ENCODE measurements around the gene C1RL. TPM values are rescaled to one million over a fixed set of nuclear protein-coding genes. Genes with fewer than 3 reads are reported as not detected.

The C1RL gene
- total RNA-seq, result 7.1 and 37.2 TPM in 2 replicates

DNA sequence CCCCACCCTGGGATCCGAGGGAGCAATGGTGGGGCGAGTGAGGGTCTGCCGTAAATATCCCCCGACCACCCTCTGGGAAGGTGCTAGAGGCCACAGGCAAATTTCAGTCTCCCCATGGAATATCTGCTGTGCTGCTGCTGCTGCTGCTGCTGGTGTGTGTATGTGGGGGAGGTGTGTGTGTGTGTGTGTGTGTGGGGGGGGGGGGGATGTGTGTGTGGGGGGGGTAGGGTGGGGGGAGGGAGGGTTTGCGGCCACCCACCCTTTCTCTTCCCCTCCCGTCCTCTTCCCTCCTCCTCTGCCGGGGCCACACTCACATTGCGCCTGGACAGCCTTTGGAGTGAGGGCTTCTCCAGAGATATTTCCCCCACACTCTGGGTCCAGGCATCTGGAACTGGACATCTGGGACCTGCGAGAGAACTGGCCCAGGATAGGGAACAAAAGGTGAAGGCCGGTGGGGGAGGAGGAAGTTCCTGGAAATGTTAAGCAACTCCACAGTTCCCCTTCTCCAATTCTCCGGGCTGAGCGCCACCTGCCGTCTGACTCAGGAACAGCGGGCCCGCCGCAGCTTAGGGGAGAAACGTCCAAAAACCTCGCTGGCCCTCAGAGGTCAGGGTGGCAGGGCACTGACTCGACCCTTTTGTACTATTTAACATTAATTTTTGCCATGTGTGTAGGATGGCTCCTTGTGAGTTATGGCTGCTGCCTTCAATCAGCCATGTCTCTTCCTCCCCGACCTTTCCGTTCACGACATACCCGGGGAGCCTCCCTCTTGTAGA lies at the start of gene C1RL:
Gene C1RL, minus strand, starts transcription at position 419 of the 776 bp plus-strand sequence. Its CDS starts 34 bp downstream, at position 385.

DNA sequence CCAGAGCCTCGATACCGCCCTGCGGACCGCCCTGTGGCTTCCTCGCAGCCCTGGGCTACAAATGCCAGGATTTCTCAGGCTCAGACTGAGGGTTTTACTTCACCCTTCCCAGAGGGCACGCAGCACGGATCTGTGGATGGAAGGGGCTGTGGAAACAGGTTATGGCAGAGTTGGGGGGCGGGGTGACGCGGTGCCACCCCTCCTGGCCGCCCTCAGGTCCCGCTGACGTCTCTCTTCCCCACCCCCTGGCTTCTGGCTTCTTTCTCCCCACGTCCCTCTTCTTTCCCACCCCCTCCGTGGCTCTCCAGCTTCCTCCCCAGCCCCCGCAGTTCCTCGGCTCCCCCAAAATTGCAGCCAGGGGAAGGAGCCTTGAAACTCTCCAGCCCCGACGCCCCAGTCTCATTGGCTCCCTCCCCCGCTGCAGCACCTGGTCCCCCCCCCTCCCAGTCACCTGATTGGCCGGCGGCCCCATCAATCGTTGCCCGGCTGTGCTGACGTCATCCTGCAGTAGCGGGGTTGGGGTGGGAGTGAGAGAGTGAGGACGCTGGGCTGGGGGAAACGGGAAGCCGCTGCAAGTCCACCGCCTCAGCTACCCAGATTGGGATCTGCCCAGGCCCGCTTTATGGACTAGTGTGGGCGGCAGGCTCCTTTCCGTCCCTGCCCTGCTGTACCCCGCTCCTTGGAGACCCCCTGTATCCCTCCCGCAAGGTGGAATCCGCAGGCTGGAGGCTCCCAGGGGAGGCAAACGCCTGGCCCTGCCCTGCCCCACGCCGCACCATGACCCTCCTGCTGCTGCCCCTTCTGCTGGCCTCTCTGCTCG lies 21.1 kb upstream of the C1RL start, which contains the start of gene CLSTN3:
Gene CLSTN3, plus strand, starts transcription at position 500 of the 820 bp plus-strand sequence. Its CDS starts 278 bp downstream, at position 778.

GRCh38 chr12:7128681-7129286 lies 19.8 kb upstream of the C1RL start, which contains the start of gene RBP5:
RBP5 (minus strand) TSS chr12:7128889; CDS start chr12:7128775, 114 bp downstream.

DNA sequence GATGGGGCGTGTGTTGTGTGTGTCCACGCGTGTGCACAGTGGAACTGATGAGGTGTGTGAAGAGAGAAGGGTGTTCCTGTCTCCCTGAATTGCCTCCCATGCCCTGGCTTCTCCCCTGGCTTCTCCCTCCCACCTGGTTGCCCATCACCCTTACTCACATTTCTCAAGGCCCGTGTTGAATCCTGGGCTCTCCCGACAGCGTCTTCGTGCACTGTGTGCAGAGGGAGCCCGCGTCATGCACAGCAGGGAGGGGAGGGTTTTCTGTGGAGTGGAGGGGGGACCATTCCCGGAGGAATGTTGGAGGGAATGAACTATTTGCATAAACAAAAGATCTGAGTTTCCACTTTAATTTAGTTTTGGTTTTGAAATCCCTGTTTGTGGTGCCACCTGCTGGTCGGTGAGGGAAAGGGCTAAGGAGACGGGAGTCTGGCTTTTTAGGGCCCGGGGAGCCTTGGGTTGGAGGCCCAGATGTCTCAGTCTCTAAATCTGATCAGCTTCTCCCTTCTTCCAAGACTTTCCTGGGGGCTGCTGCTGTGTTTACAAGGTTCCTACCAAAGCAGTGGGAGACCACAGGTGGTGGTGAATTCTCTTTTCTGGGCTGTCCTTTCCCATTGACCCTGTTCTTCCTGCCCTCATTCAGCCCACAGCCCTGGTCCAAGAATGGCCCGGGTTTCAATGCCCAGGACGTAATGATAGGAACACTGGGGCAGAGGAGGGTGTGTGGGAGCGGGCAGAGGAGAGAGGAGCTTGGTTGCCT lies 16.6 kb downstream of the C1RL start, which contains the start of gene C1R:
Gene C1R, minus strand, starts transcription at position 217 of the 757 bp plus-strand sequence. Its CDS starts 57 bp downstream, at position 160.

GRCh38 chr12:7060353-7060954 lies 48.6 kb downstream of the C1RL start, which contains the start of gene C1S:
C1S (plus strand) TSS chr12:7060718; CDS start chr12:7061913, 1,195 bp downstream.

Other genes starting within 250 kb of the C1RL start
- gene TPI1, start 241.7 kb downstream of the C1RL start, total RNA-seq, result 1,644 and 1,719 TPM in 2 replicates
- 3.6 and 4.2 TPM in 2 replicates for gene SPSB2, start 235.9 kb downstream of the C1RL start, total RNA-seq
- gene LRRC23, start 204.4 kb downstream of the C1RL start, total RNA-seq, result 8.6 and 18.0 TPM in 2 replicates
- gene ENO2, start 194.6 kb downstream of the C1RL start, total RNA-seq, result 40.8 and 66.8 TPM in 2 replicates
- 4.4 and 9.0 TPM in 2 replicates for gene ATN1, start 181.3 kb downstream of the C1RL start, total RNA-seq
- gene RNU7-1, start 165.4 kb downstream of the C1RL start, total RNA-seq, result not detected in 2 replicates
- gene C12orf57, start 165.2 kb downstream of the C1RL start, total RNA-seq, result 75.3 and 141 TPM in 2 replicates
- gene PTPN6, start 157.9 kb downstream of the C1RL start, total RNA-seq, result under 0.01 TPM in 1 of 2 replicates, not detected in the other
- gene PHB2, start 138.6 kb downstream of the C1RL start, total RNA-seq, result 149 and 175 TPM in 2 replicates
- gene EMG1, start 138.3 kb downstream of the C1RL start, total RNA-seq, result 49.3 and 94.9 TPM in 2 replicates
- 5.9 and 9.2 TPM in 2 replicates for gene LPCAT3, start 90.7 kb downstream of the C1RL start, total RNA-seq
- 24.7 and 213 TPM in 2 replicates for gene C1S, start 48.5 kb downstream of the C1RL start, total RNA-seq
- gene C1R, start 16.8 kb downstream of the C1RL start, total RNA-seq, result 11.7 and 106 TPM in 2 replicates
- 0.19 TPM in 1 of 2 replicates, not detected in the other for gene RBP5, start 19.7 kb upstream of the C1RL start, total RNA-seq
- gene CLSTN3, start 21.2 kb upstream of the C1RL start, total RNA-seq, result 6.7 and 8.2 TPM in 2 replicates
- 20.3 and 29.9 TPM in 2 replicates for gene PEX5, start 80.5 kb upstream of the C1RL start, total RNA-seq
- not detected in 2 replicates for gene ACSM4, start 194.9 kb upstream of the C1RL start, total RNA-seq

Data from regular cardiac myocyte (primary cell).